ENCODE results near the gene GTPBP3. TPM values are rescaled to one million over a fixed set of nuclear protein-coding genes. Genes with fewer than 3 reads are reported as not detected.

GTPBP3 gene
- total and polyA plus RNA-seq, 2 of the 13 experiments (the other 11 are each of a cell fraction or from before 2014, with no cell fraction given), result 17.5 to 30.0 TPM

- TF ChIP-seq IRF2 (CRISPR knock-in tag; IDR thresholded peaks at IDR 0.05), result peak; percentile 63; the same call in 1 of the 2 replicates
- peak; percentile 15; the same call in 1 of the 2 replicates for TF ChIP-seq ARID2 (CRISPR knock-in tag; IDR thresholded peaks at IDR 0.05; ENCODE audit: borderline replicate concordance)
- TF ChIP-seq ELK4 (CRISPR knock-in tag; IDR thresholded peaks at IDR 0.05; ENCODE audit: borderline replicate concordance), result no peak
- TF ChIP-seq ARNT2 (CRISPR knock-in tag; IDR thresholded peaks at IDR 0.05; ENCODE audit: low read depth), result no peak; the same call in 1 of the 2 replicates
- no peak for TF ChIP-seq ZNF546 (CRISPR knock-in tag; conservative IDR thresholded peaks at IDR 0.05)
- 0 out of 2 replicates have a peak, but pooled peaks have one; percentile 44 for TF ChIP-seq ZNF138 (CRISPR knock-in tag; IDR thresholded peaks at IDR 0.05; ENCODE audit: low read depth)
- peak; percentile 61 for TF ChIP-seq MNT (IDR thresholded peaks at IDR 0.05)
- peak; percentile 95 for TF ChIP-seq E2F1 (CRISPR knock-in tag; IDR thresholded peaks at IDR 0.05)
- no peak; the same call in 1 of the 2 replicates for TF ChIP-seq RFX1 (IDR thresholded peaks at IDR 0.05)
- TF ChIP-seq ZNF276 (CRISPR knock-in tag; IDR thresholded peaks at IDR 0.05; ENCODE audit: low read depth), result no peak
- no peak for TF ChIP-seq SRSF9 (IDR thresholded peaks at IDR 0.05; ENCODE audit: borderline replicate concordance, insufficient read depth, low read depth, low read length, poor library complexity, severe bottlenecking)
- no peak for TF ChIP-seq ATRX (CRISPR knock-in tag; IDR thresholded peaks at IDR 0.05; ENCODE audit: borderline replicate concordance)
- TF ChIP-seq HHEX (CRISPR knock-in tag; IDR thresholded peaks at IDR 0.05), result no peak
- no peak for TF ChIP-seq MAFK (conservative IDR thresholded peaks at IDR 0.05 in 1 of 2, IDR thresholded peaks at IDR 0.05 in 1 of 2; ENCODE audit: low read length in 2 of 2)
- no peak for TF ChIP-seq ZNF275 (CRISPR knock-in tag; IDR thresholded peaks at IDR 0.05; ENCODE audit: borderline replicate concordance)
- TF ChIP-seq POGZ (CRISPR knock-in tag; IDR thresholded peaks at IDR 0.05), result no peak; the same call in 1 of the 2 replicates
- no peak for TF ChIP-seq ZNF530 (CRISPR knock-in tag; IDR thresholded peaks at IDR 0.05; ENCODE audit: low read depth)
- TF ChIP-seq ZSCAN31 (CRISPR knock-in tag; IDR thresholded peaks at IDR 0.05; ENCODE audit: low read depth), result peak; percentile 85; the same call in 1 of the 2 replicates
- TF ChIP-seq ZIK1 (CRISPR knock-in tag; IDR thresholded peaks at IDR 0.05; ENCODE audit: borderline replicate concordance, low read depth), result peak; percentile 71; the same call in 1 of the 2 replicates
Measured at GRCh38 chr19:17336872-17337674, at the start of gene GTPBP3 (continued).
